HG03571 (cell line): Measurements from ENCODE around the gene HMHB1.

Experiments
- ATAC-seq: cut with Tn5 transposase; IDR thresholded peaks from one replicate; pipeline ENCODE4 v1.9.1; 2021; ENCODE audit not compliant: unreplicated experiment

Gene HMHB1

DNA sequence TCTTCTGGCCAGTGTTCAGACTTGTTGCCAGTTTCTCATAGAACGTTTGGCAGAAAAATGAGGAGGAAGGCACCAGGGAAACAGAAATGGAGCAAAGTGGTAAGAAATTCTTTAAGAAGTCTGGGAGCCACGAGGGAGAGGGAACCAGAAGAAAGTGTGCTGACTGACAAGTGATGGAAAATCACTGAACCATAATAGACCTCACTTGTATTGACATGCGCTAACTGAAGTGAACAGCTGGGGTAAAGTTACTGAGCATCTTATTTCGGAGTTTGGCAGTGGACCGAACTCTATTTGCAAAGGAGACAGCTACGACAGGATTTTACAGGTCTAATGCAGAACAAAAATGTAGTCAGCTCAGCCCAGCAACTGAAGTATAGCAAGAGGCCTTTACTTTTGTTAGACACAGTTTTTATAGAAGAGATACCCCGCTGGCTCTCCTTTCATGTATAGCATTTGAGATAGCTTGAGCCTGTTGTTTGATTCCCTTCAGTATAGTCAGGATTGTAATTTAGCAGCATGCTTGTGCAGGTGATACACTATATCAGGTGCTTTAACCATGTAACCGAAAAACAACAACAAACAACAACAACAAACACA, 53.6 kb downstream of the HMHB1 start:
- no peak for ATAC-seq
